ENCODE measurements around the gene EPHB1.

The EPHB1 gene

DNA sequence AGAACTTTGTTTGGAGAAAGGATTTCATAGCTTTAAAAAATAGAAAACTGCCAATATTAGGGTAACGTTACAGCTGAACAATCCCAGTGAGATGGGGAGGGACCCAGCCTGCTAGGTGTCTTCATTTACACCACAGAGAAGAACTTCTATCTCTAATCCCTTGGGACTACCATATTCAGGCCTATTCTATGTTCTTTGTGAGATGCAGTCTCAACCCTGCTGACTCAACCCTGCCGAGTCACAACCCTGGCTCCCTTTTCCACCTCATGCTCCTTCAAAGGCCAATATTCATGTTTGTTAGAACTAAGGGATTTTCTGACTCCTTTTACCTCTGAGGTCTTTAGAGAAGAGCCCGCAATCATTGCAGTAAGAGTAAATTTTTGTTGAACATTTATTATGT is 350.5 kb downstream of the EPHB1 start:
- H3K36me3 ChIP-seq, result no peaks in the 10 kb centered on the region; the same call in 1 of the 2 replicates
- no peaks in the 10 kb centered on the region for H3K9me3 ChIP-seq (ENCODE audit: severe bottlenecking)
- no peak for DNase-seq
- no peaks in the 10 kb centered on the region for H3K27me3 ChIP-seq (ENCODE audit: insufficient read depth, low read depth, severe bottlenecking)
- no peak overlapping the region for H3K27ac ChIP-seq
- TF ChIP-seq, protein P1, sequence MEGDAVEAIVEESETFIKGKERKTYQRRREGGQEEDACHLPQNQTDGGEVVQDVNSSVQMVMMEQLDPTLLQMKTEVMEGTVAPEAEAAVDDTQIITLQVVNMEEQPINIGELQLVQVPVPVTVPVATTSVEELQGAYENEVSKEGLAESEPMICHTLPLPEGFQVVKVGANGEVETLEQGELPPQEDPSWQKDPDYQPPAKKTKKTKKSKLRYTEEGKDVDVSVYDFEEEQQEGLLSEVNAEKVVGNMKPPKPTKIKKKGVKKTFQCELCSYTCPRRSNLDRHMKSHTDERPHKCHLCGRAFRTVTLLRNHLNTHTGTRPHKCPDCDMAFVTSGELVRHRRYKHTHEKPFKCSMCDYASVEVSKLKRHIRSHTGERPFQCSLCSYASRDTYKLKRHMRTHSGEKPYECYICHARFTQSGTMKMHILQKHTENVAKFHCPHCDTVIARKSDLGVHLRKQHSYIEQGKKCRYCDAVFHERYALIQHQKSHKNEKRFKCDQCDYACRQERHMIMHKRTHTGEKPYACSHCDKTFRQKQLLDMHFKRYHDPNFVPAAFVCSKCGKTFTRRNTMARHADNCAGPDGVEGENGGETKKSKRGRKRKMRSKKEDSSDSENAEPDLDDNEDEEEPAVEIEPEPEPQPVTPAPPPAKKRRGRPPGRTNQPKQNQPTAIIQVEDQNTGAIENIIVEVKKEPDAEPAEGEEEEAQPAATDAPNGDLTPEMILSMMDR (IDR thresholded peaks at IDR 0.05; ENCODE audit: low read depth, low read length), result no peak
- no peak overlapping the region for H3K4me3 ChIP-seq (ENCODE audit: low read depth, low read length)

DNA sequence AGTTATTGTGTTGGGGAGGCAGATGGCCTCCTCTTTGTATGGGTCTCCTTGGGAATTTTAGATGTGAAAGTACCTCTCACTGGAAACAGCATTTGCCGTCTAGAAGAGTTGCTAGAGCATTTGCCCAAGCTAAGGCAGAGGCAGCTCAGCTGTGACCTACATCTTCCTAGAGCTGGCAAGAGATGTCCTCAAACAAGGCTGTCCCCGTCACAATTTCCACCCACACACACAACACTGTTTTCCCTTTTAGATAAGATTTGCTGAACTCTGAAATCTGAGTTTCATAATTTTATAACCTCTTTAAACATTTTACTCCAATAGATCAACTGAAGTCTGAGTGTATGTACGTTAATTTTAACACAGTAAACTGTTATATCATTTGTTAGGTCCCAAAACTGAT is 352.6 kb downstream of the EPHB1 start:
- no peaks in the 10 kb centered on the region for H3K27me3 ChIP-seq (ENCODE audit: insufficient read depth, low read depth, severe bottlenecking)
- no peak for DNase-seq
- H3K36me3 ChIP-seq, result no peaks in the 10 kb centered on the region; the same call in 1 of the 2 replicates
- no peak overlapping the region for H3K27ac ChIP-seq
- no peaks in the 10 kb centered on the region for H3K9me3 ChIP-seq (ENCODE audit: severe bottlenecking)
- no peak overlapping the region for H3K4me3 ChIP-seq (ENCODE audit: low read depth, low read length)
- TF ChIP-seq, protein P1 (IDR thresholded peaks at IDR 0.05; ENCODE audit: low read depth, low read length), result no peak

DNA sequence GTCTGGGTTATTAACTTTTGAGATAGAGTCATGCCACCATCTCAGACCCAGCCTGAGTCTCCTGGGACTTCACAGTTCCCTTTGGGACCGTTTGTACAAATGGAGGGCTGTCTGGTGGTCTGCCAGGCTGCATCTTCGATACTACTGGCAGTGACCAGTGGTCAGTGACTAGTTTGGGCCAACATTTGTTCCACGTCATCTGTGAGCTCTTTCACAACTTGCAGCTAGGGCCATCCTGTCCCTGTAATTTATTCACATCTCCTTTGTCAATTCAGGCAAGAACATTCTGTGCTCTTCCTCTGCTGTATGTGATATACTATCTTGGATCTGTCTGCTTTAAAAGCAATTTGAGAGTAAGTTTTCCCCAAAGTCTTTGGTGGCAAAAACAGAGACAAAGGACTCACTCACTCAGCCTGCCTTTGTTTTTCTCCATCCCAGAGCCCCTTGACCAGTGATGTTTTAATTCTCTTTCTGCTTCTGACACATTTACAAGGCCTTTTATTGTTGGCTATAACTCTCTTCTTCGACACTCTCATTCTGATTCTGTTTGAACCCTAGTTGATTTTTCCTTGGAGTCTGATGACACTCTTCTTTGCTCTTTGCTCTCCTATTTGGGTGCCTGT is 353.4 kb downstream of the EPHB1 start:
- H3K36me3 ChIP-seq, result no peaks in the 10 kb centered on the region; the same call in 1 of the 2 replicates
- H3K4me3 ChIP-seq (ENCODE audit: low read depth, low read length), result no peak overlapping the region
- TF ChIP-seq, protein P1 (IDR thresholded peaks at IDR 0.05; ENCODE audit: low read depth, low read length), result no peak
- no peaks in the 10 kb centered on the region for H3K27me3 ChIP-seq (ENCODE audit: insufficient read depth, low read depth, severe bottlenecking)
- DNase-seq, result no peak
- no peaks in the 10 kb centered on the region for H3K9me3 ChIP-seq (ENCODE audit: severe bottlenecking)
- H3K27ac ChIP-seq, result no peak overlapping the region

DNA sequence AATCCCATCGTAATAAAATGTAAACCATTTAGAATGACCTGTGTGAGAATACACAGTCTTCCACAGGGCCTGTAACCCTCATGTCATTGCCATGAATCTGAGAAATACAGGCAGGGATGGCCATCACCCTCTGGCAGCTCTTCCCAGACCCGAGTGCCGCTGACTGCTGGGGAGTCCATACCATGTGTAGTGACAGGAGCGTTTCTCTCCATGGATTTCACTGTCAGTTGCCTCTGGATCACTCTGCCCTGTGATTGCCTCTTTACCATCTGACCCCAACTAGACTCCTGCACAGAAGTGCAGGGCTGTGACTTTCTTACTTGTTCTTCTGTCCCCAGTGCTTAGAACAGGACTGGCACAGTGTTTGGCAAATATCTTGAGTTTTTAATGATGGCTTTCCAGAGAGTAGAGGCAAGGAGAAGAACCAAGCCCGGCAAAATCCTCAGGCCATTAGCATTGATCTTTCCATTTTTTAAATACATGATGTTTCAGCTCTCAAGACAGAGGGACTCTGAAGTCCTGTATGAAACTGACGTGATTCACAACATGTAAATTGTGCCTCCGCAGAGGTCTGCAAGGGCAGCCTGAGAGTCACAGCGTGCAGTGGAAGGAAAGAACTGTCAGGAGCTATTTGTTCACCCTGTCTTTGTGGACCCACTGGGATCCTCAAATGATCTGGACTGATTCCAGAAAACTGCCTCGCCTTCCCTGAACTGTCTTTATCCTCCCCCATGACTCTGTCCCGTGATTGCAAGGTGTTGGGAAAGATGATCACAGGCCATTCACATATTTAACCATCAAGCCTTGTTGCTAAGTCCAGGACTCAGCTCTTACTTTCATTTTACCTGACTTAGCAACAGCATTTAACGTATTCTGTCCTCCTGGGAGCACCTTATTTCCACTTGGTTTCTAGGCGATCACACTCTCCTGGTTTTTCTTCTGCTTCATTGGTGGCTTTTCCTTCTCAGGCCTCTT is 354.9 kb downstream of the EPHB1 start:
- DNase-seq, result no peak
- no peaks in the 10 kb centered on the region; the same call in 1 of the 2 replicates for H3K36me3 ChIP-seq
- H3K4me3 ChIP-seq (ENCODE audit: low read depth, low read length), result no peak overlapping the region
- TF ChIP-seq, protein P1 (IDR thresholded peaks at IDR 0.05; ENCODE audit: low read depth, low read length), result no peak
- H3K27ac ChIP-seq, result no peak overlapping the region
- H3K27me3 ChIP-seq (ENCODE audit: insufficient read depth, low read depth, severe bottlenecking), result no peaks in the 10 kb centered on the region
- H3K9me3 ChIP-seq (ENCODE audit: severe bottlenecking), result no peaks in the 10 kb centered on the region

DNA sequence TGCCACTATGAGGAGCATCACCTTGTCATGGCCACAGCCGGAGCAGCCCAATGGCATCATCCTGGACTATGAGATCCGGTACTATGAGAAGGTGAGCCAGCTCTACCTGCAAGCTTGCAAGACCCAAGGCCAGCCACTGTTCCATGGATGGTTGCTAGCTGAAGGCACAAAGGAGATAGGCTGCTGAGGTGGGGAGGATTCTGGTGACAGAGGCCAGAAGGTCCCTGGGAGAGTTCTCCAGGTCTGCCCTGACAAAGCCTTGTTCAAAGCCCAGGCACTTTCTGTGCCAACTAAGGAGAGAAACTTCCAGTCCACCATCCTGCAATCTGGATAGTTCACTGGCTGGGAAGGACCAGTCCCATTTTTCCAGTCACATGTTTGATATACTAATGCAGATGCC is 359.1 kb downstream of the EPHB1 start:
- Histone ChIP-seq H3K36me3 (no peaks in the 10 kb centered on the region; the same call in 1 of the 2 replicates), H3K4me3 (ENCODE audit: low read depth, low read length) (no peak overlapping the region), H3K27ac (no peak overlapping the region), H3K9me3 (ENCODE audit: severe bottlenecking) (no peaks in the 10 kb centered on the region), H3K27me3 (ENCODE audit: insufficient read depth, low read depth, severe bottlenecking) (no peaks in the 10 kb centered on the region)
- no peak for DNase-seq
- TF ChIP-seq, protein P1 (IDR thresholded peaks at IDR 0.05; ENCODE audit: low read depth, low read length), result no peak

Data from WERI-Rb-1 (cell line).